Activated naive CD4-positive, alpha-beta T cell treated with anti-CD3 and anti-CD28 coated beads, Interleukin-2, amount 50 U/mL, for 72 hours (primary cell): Measurements from ENCODE around the gene PTGES3. TPM values are rescaled to one million over a fixed set of nuclear protein-coding genes. Genes with fewer than 3 reads are reported as not detected.
"Not testable (repeated sequence)": the region's sequence is repeated elsewhere in the genome, so short reads cannot be mapped to it uniquely, and the experiment has no call there.

ENCODE experiments used
- ATAC-seq, 2 donors: fragments of 150-1000 bp; cut with Tn5 transposase; 2 replicates each; pipeline ENCODE4 v1.10.0; 2021; ENCODE audit warnings: mild to moderate bottlenecking in 2 of 2, moderate library complexity in 2 of 2
- DNase-seq, 2 donors: peaks; one replicate each; pipeline ENCODE4 v3.0.0; 2021 to 2022; ENCODE audit warnings: low spot score in 2 of 2
- H3K27ac Mint-ChIP-seq, 2 donors: one replicate each; pipeline ENCODE4 v1.8.0; 2022; ENCODE audit warnings: mild to moderate bottlenecking in 2 of 2, mixed read lengths in 2 of 2
- H3K36me3 Mint-ChIP-seq, 2 donors: one replicate each; pipeline ENCODE4 v1.8.0; 2022; ENCODE audit warnings: mixed read lengths in 2 of 2
- H3K9me3 Mint-ChIP-seq, 2 donors: one replicate each; pipeline ENCODE4 v1.8.0; 2022; ENCODE audit warnings: mixed read lengths in 2 of 2
- total RNA-seq, 2 donors: library from RNA; stranded (reverse); gene quantifications; one replicate each; pipeline ENCODE4 v1.2.3, GENCODE V29; 2022

The PTGES3 gene, protein sequence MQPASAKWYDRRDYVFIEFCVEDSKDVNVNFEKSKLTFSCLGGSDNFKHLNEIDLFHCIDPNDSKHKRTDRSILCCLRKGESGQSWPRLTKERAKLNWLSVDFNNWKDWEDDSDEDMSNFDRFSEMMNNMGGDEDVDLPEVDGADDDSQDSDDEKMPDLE
- 100 to 1,000 TPM; 285 to 294 TPM for total RNA-seq

DNA sequence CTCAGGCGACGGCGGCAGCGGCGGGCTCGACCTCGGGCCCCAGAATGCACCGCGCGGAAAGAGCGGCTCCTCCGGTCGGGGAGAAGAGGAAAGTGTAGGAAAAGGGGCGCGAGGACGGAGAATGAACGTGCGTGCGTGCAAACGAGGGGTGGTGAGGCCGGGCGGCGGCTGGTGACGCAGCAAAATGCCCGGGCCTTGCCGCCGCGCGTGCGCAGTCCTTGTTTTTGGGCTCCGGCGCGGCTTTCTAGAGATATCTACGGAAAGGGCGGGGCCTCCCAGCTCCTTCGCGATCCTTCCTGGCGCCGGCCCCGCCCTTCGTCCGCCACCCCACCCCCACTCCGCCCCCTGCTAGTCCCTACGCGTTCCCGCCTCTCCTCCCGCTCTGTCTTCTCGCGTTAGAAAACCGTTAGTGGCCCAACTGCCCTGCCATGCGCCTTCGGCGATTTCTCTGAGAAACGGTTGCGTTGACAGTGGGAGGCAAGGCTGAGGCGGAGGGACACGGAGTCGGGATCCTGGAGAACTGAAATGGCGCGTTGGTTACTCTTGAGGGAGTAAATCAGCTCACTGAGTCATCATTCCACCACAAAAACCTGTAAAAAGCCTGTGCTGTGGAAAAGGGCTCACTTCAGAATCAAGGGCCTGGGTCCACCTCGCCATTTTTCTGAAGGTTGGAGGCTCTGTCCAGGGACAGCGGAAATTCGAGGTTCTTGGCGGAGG is at the start of gene PTGES3:
TSS of gene PTGES3 (minus strand) at position 156 of the 717 bp plus-strand sequence. CDS start 285 bp downstream, outside the sequence.
- no peaks in the 10 kb centered on the region for H3K9me3 Mint-ChIP-seq
- DNase-seq (peak; percentile 98), ATAC-seq (peak; percentile 81 to 86)
- peak within 1 kb of the TSS; percentile 99 to 100 for H3K27ac Mint-ChIP-seq
- H3K36me3 Mint-ChIP-seq, result peaks cover 37 to 47% of the 10 kb centered on the region in 2 donors

DNA sequence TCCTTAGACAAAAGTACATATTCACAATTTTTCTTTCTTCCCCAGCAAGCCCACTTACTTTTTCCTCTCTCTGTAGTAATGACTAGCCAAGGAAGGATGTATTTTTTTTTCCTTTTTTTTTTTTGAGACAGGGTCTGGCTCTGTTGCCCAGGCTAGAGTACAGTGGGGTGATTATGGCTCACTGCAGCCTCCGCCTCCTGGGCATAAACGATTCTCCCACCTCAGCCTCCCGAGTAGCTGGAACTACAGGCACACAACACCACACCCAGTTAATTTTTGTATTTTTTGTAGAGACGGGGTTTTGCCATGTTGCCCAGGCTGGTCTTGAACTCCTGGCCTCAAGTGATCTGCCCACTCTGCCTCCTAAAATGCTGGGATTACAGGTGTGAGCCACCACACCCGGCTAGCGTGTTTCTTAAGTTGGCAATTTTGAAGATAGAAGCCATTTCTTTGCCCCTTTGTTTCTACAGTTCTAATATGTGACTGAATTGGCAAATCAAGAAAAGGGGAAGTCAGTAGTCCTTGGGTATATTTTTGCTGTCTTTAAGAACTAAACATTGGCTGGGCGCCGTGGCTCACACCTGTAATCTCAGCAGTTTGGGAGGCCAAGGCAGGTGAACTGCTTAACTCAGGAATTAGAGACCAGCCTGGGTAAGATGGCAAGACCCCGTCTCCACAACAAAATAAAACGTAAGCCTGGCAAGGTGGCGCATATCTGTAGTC is 40.2 kb upstream of the PTGES3 start:
- H3K27ac Mint-ChIP-seq, result no peak overlapping the region
- DNase-seq, result no peak
- no peak for ATAC-seq
- H3K36me3 Mint-ChIP-seq, result peaks cover 23 to 52% of the 10 kb centered on the region in 2 donors
- no peaks in the 10 kb centered on the region for H3K9me3 Mint-ChIP-seq

DNA sequence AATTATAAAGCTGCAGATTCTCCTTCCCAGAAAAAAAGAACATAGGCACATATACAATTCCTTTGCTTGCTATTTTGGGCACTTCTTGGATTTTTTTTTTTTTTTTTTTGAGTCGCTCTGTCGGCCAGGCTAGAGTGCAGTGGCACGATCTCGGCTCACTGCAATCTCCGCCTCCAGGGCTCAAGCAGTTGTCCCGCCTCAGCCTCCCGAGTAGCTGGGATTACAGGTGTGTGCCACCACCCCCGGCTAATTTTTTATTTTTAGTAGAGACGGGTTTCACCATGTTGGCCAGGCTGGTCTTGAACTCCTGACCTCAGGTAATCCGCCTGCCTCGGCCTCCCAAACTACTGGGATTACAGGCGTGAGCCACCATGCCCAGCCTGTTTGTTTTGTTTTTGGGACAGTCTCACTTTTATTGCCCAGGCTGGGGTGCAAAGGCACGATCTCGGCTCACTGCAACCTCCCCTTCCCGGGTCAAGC is 38.2 kb upstream of the PTGES3 start:
- peak overlapping the region; percentile 96 to 99 for H3K27ac Mint-ChIP-seq
- H3K9me3 Mint-ChIP-seq, ATAC-seq: not testable (repeated sequence)
- DNase-seq, result peak in 1 of 2 donors; percentile 49
- H3K36me3 Mint-ChIP-seq, result peaks cover 37 to 70% of the 10 kb centered on the region in 2 donors

DNA sequence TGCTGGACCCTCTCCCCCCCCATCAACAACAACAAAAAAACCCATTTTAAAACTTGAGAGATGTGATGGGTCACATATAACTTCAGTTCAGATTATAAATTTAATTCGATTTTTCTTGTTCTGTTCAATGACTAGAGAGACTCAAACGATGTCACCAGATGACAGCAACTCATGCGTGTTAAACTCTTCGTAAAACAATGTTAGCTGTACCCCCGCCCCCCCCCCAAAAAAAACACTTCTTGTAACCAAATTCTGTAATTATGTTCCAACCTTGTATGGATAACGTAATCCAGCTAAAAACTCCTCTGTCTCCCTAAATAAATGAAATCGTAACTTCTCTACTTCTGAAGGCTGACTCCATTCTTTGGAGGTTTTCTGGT is 37.6 kb upstream of the PTGES3 start:
- H3K27ac Mint-ChIP-seq, result peak overlapping the region; percentile 96 to 99
- ATAC-seq, result no peak
- peaks cover 42 to 71% of the 10 kb centered on the region in 2 donors for H3K36me3 Mint-ChIP-seq
- no peak for DNase-seq
- no peaks in the 10 kb centered on the region for H3K9me3 Mint-ChIP-seq

DNA sequence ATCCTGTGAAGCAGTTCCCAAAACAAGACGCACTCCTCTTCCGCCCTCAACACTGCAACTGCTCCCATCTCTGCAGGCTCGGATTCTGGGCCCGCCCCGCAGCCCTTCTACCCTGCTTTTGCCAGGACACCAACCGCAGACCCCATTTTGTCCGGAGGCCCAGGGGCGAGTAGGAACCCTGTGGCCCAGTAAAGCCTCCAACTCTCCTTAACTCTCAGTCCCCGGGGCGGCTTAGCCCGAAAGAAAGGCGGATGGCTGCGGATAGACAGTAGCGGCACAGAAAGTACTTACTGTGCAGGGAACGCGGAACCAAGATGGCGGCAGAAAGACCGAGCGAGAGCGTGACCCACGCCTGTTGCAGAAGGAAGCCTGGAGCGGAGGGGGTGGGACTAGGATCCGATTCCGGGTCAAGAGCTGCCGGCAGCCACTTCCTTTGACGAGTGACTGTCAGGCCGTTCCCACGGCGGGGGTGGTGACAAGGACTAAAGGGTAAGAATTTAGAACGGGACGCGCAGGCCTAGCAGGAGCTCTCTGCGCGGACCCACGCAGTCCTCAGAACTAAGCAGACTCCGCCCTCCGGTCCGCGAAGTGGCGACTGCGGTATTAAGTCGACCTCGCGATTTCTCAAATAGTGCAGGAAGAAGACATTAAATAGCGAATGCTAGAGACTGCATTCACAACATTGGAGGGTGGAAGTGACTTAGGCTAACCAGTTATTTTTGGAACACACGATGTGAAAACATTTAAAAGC is 37.1 kb upstream of the PTGES3 start, which contains the start of gene NACA:
TSS of gene NACA (minus strand) at position 328 of the 751 bp plus-strand sequence. CDS start 778 bp downstream, outside the sequence.
- peak within 1 kb of the TSS; percentile 96 to 99 for H3K27ac Mint-ChIP-seq
- ATAC-seq (peak; percentile 97), DNase-seq (peak; percentile 96 to 98)

DNA sequence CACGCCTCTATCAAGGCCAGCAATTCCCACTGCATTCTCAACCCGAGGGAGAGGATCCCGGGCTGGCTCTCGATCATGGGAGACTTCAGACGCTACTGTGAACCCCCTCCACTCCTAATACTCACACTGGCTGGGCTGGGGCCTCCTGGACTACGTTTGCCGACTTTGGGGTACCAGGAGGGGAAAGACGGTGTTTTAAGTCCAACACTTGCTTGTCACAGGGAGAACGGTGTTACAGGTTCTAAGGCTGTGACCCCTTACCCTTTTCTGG is 36.6 kb upstream of the PTGES3 start:
- Mint-ChIP-seq H3K36me3 (peaks cover 53 to 76% of the 10 kb centered on the region in 2 donors), H3K9me3 (no peaks in the 10 kb centered on the region), H3K27ac (peak overlapping the region; percentile 96 to 99)
- DNase-seq (no peak), ATAC-seq (no peak)

More for the DNA sequence above, 37.1 kb upstream of the PTGES3 start, which contains the start of gene NACA:
- Mint-ChIP-seq H3K9me3 (no peaks in the 10 kb centered on the region), H3K36me3 (peaks cover 48 to 76% of the 10 kb centered on the region in 2 donors)

DNA sequence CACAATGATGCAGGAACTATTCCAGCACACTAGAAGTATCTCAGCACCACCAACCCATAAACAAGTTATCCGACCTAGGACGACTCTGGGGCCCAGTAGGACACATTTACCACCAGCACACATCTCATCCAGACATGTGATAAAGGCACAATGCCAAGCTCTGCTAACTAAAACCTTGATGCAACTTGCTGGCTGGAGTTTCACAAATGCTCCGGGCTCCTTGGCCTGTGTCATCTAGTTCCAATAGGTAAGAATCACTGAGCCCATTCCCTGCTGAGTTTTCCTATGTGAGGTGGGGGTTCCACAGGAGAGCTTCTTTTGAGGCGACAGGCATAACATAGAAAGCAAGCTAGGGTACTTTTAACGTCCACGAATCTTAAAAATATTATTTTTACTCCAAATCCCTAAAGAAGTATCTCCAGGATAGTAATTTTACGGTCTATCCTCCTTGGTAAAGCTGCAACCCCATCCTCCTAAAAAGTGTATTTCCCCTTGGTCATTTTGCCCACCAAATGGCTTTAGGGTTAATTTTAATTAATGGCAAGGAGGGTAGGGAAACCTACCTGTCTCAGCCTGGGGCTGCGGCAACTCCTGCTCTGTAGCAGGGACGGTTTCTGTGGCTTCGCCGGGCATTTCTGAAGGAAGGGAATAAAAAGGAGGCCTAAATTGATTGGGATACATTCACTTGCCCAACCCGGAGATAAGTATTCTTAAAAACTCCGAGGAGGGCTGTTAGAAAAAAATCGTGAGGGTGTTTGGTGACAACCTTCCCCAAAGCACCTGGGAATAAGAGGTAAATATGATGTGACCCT is 36.0 kb upstream of the PTGES3 start:
- DNase-seq (no peak), ATAC-seq (no peak)
- H3K27ac Mint-ChIP-seq, result peak overlapping the region; percentile 96 to 99
- peaks cover 55 to 82% of the 10 kb centered on the region in 2 donors for H3K36me3 Mint-ChIP-seq
- H3K9me3 Mint-ChIP-seq, result no peaks in the 10 kb centered on the region

DNA sequence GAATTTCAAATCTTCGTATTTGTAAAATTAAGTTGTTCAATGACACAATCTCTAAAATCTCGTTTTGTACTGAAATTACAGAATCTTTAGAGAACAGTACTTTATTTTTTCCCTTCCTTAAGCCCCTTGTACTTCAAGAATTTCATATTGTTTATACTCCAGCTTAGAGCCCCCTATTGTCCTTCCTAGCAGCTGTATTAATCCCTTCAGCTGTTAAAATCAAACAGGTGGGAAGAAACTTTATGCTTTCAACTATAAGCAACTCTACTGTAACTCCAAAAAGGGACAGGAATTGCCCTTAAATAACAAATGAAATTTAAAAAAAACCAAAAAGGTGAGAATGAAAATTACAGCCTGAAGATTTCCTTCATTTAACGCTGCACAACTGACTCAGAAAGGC is 35.3 kb upstream of the PTGES3 start:
- H3K27ac Mint-ChIP-seq, result peak overlapping the region; percentile 96 to 99
- no peak for ATAC-seq
- no peak for DNase-seq
- H3K9me3 Mint-ChIP-seq, result no peaks in the 10 kb centered on the region
- H3K36me3 Mint-ChIP-seq, result peaks cover 55 to 86% of the 10 kb centered on the region in 2 donors

DNA sequence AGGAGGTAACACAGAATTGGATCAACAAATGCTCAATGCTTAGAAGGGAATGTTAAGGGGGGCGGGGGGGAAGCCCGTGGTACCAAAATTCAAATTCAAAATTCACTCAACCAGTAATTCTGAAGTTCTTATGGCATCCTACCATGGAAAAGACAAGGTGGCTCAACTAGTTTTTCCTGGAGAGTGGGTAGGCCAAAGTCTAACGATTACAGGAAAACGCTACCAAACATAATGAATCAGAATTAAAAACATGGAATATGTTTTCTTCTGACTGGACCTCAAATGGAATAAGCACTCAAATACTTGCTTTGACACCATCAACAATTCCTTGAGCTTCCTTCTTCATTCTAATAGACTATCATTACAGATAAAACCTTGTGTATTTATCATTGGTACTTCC is 34.7 kb upstream of the PTGES3 start:
- ATAC-seq (no peak), DNase-seq (no peak)
- H3K36me3 Mint-ChIP-seq, result peaks cover 55 to 86% of the 10 kb centered on the region in 2 donors
- H3K27ac Mint-ChIP-seq, result peak overlapping the region; percentile 96
- H3K9me3 Mint-ChIP-seq, result no peaks in the 10 kb centered on the region

DNA sequence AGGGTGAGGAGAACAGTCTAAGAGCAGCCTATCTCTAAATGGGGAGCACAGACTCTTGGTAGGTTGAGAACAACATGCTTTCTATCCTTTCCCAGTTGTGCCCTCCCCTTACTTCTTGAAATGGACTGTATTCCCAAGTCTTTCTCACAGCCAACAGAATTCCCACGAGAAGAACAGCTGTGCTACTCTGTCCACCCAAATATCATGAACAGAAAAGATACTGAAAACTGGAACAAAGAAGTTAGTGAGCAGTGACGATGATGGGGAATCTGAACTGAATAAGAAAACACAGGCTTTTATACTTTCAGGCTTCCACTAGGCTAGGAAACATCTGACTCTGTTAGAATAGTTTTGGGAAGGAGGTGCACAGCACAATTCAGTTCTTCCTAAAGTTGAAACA is 33.6 kb upstream of the PTGES3 start:
- Mint-ChIP-seq H3K36me3 (peaks cover 55 to 80% of the 10 kb centered on the region in 2 donors), H3K9me3 (no peaks in the 10 kb centered on the region), H3K27ac (peak overlapping the region; percentile 96)
- no peak for ATAC-seq
- DNase-seq, result no peak

DNA sequence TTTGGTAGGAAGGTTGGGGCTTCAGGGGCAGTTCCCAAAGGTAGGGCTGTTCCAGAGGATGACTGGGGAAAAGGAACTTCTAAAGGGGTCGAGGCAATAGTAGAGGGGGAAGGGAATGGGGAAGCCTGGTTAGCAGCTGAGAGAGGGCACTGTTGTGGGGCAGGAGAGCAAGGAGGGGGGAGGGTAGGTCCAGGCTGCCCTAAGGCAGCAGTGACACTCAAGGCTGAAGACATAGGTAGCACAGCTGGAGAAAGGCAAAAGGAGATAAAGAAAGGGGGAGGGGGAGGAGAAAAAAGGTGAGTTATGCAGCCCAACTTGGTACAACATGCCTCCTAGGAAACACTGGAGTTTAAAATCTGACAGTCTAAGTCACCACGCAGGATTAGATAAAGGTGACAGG is 33.1 kb upstream of the PTGES3 start:
- Mint-ChIP-seq H3K9me3 (no peaks in the 10 kb centered on the region), H3K27ac (peak overlapping the region; percentile 80 to 96), H3K36me3 (peaks cover 57 to 83% of the 10 kb centered on the region in 2 donors)
- DNase-seq (no peak), ATAC-seq (no peak)

DNA sequence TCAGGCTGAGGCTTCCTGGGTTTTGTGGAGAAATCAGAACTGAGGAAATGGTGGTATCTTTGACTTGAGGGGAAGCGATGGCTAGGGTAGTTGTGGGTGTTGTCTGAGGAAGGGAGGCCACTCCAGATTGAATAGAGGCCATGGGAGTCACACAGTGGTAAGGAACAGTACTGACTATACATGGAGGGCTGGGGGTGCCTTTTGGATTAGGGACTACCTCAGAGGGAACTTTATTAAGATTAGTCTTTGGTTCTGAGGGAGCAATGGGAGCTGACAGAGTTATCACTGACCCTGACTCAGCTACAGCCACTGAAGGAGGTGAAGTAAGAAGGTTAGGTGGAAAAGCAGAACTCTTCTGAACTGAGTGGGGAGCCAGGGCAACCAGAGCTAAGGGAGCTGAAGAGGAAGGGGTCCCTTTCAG is 32.7 kb upstream of the PTGES3 start:
- Mint-ChIP-seq H3K9me3 (no peaks in the 10 kb centered on the region), H3K27ac (peak overlapping the region; percentile 80 to 96), H3K36me3 (peaks cover 62 to 83% of the 10 kb centered on the region in 2 donors)
- no peak for ATAC-seq
- DNase-seq, result no peak

DNA sequence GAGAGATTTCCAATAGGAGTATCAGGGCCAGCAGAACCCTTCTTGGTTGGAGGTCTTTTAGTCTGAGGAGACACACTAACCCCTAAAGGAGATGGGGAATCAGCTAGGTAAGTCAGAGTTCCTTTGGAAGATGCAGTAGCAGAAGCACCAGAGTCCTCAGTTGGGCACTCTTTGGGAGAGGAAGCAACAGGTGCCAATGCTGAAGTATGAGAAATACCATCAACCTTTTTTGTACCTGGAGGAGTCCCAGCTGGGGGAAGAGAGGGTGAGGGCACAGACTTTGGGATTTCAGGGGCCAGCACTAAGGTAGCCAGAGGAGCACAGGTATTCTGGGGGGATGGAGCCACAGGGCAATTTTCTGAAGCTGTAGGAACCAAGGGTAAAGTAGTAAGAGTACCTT is 31.0 kb upstream of the PTGES3 start:
- Mint-ChIP-seq H3K36me3 (peaks cover 59 to 83% of the 10 kb centered on the region in 2 donors), H3K9me3 (no peaks in the 10 kb centered on the region), H3K27ac (peak overlapping the region; percentile 80 to 96)
- no peak for DNase-seq
- ATAC-seq, result no peak

DNA sequence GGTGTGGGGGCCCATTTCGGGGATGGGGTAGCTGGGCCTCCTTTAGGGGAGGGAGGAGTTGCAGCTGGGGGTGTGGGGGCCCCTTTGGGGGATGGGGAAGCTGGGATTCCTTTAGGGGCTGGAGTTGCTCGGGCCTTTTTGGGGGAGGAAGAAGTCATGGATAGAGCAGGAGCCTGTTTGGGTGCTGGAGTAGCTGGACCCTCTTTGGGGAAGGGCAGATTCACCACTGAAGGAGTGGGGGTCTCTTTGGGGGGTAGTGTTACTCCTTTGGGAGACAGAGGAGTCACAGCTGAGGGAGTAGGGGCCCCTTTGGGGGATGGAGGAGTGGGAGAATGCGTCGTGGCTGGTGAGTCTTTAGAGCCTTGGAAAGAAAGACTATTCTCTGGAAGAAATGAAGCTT is 30.6 kb upstream of the PTGES3 start:
- peaks cover 57 to 83% of the 10 kb centered on the region in 2 donors for H3K36me3 Mint-ChIP-seq
- no peaks in the 10 kb centered on the region for H3K9me3 Mint-ChIP-seq
- DNase-seq, result no peak
- H3K27ac Mint-ChIP-seq, result peak overlapping the region; percentile 80 to 96
- no peak for ATAC-seq

DNA sequence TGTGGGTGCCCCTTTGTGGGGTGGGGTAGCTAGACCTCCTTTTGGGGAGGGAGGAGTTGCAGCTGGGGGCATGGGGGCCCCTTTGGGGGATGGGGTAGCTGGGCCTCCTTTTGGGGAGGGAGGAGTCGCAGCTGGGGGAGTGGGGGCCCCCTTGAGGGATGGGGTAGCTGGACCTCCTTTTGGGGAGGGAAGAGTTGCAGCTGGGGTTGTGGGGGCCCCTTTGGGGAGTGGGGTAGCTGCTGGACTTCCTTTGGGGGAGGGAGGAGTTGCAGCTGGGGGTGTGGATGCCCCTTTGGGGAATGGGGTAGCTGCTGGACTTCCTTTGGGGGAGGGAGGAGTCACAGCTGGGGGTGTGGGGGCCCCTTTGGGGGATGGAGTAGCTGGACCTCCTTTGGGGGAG is 30.1 kb upstream of the PTGES3 start:
- ATAC-seq (no peak), DNase-seq (no peak)
- no peak overlapping the region for H3K27ac Mint-ChIP-seq
- H3K9me3 Mint-ChIP-seq, result no peaks in the 10 kb centered on the region
- peaks cover 57 to 83% of the 10 kb centered on the region in 2 donors for H3K36me3 Mint-ChIP-seq
